Subcutaneous adipose tissue (tissue), 4 donors: ENCODE results near the gene DLK1. TPM values are rescaled to one million over a fixed set of nuclear protein-coding genes. Genes with fewer than 3 reads are reported as not detected.

Experiments used
- total RNA-seq, 4 donors: library from RNA; depleted of rRNA; stranded (reverse); fragments of >200 nt; gene quantifications; one replicate each; pipeline ENCODE4 v1.1.0, GENCODE V29; 2016
- TF ChIP-seq, protein P1 (sequence below): fragments of 450-650 bp; IDR thresholded peaks from one replicate; pipeline ENCODE4 v1.5.1; 2016; ENCODE audit warnings: low read depth, mild to moderate bottlenecking, control low read depth, antibody characterized with exemption, moderate library complexity

DLK1 gene
- total RNA-seq, 4 donors from 2014 or later, result not detected

DNA sequence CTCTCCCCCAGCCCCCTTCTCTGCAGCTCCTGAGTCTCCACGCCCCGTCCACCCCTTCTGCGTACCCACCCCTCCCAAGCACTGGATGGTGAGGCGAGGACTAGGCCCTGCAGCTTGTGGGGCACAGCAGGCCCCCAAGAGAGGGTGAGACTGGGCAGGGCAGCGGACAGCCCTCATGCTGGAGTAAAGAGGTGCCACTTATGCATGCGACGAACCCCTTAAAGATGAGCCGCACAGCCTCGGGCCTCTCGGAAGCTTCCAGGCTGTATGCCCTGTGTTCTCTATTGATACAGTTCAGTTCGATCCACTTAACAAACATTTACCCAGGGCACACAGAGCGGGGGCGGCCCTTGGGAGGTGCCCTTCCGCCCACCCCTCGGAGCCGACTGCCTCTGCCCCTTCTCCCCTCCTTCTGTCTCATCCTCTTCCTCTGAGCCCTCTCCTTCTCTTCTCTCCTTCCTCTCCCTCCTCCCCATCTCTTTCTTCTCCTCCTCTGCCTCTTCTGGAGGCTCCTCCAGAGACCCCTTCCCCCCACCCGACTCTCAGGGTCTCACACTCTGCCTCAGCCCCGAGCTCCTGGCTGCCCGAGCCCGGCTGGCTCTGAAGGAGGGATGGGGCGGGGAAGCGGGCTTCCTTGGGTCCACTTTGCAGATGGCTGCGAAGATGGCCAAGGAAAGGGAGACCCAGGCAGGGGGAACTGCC is 32.7 kb upstream of the DLK1 start:
- TF ChIP-seq, protein P1, sequence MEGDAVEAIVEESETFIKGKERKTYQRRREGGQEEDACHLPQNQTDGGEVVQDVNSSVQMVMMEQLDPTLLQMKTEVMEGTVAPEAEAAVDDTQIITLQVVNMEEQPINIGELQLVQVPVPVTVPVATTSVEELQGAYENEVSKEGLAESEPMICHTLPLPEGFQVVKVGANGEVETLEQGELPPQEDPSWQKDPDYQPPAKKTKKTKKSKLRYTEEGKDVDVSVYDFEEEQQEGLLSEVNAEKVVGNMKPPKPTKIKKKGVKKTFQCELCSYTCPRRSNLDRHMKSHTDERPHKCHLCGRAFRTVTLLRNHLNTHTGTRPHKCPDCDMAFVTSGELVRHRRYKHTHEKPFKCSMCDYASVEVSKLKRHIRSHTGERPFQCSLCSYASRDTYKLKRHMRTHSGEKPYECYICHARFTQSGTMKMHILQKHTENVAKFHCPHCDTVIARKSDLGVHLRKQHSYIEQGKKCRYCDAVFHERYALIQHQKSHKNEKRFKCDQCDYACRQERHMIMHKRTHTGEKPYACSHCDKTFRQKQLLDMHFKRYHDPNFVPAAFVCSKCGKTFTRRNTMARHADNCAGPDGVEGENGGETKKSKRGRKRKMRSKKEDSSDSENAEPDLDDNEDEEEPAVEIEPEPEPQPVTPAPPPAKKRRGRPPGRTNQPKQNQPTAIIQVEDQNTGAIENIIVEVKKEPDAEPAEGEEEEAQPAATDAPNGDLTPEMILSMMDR, result no peak

DNA sequence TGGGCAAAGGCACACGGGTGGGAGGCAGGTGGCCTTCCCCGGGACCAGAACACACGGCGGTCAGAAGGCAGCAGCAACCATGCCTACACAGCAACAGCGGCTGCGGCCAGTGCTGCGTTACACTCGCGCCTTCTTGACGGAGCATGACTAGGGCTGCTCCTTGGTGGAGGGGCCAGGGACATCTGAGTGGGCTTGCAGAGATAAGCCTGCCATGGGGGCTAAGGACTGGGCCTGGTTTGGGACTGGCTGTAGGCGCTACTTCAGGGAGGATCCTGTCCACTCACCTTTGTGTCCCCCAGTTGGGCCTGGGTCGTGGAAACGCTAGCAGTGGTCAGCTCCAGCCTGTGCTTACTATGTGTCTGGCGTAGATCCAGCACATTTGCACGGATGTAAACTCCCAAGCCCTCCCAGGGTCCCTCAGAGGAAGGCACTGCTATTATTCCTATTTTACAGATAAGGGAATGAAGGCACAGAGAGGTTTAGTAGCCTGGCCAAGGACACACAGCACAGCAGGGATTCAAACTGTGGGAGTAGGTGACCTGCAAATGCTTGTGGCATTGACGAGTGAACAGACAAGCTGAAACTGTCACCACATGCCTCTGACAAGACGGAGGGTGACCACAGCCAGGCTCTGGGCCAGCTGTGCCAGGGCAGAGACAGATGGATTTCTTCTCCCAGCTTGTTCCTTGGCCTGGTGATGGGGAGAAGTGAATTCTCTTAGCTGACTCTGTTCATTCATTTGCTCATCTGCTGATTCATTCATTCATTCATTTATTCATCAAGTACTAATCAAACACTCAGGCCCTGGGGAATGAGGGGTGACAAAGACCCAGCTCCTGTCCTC is 31.9 kb upstream of the DLK1 start:
- TF ChIP-seq, protein P1, result no peak

DNA sequence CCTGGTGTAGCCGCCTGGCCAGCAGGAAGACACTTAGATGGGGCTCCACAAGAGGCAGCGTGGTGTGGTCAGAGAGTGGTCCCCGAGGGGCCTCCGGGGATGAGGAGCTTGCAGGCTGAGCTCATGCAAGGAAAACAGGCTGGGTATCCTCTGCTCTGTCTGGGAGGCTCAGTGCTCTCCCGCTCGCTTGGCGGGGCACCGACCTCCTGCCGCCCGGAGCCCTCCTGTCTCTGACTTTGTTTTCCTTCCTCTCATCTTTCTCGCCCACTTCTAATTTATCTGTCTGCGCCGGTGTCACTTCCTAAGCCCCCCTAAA is 31.3 kb upstream of the DLK1 start:
- TF ChIP-seq, protein P1, result no peak

DNA sequence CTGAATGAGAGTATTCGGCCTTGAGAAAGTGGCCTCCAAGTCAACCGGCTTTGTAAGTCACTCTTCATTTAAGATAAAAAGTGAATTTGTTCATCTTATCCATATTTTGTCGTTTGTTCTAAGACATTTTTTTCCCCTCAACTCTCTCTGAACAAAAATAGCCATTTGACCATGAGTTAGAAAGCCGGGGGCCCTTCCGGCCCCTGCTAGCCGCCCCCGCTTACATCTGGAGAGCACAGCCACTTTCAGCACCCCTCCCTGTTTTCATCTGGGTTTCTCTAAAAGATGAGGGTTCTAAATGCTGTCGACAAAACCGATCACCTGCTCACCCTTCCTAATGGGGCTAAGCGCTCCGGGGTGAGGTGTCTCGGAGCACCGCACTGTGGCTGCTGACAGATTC is 30.7 kb upstream of the DLK1 start:
- TF ChIP-seq, protein P1, result no peak

DNA sequence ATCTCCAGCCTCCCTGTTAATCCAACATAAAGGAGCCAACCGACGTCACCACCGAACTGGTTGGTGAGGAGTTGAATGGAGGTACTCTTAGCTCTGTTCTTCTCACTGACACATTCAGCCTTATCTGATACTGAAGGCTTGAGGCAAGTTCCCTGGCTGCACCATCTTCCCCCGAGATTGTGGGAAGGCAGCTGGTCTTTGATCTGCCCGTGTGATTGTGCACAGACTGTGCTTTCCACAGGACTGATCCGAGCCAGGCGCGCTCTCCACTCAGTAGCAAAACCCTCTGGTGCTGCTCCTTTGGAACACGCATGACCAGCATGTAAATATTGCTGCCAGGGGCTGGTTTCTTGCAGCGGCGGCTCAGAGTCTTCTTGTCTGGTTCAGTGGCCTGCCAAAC is 30.1 kb upstream of the DLK1 start:
- TF ChIP-seq, protein P1, result no peak

DNA sequence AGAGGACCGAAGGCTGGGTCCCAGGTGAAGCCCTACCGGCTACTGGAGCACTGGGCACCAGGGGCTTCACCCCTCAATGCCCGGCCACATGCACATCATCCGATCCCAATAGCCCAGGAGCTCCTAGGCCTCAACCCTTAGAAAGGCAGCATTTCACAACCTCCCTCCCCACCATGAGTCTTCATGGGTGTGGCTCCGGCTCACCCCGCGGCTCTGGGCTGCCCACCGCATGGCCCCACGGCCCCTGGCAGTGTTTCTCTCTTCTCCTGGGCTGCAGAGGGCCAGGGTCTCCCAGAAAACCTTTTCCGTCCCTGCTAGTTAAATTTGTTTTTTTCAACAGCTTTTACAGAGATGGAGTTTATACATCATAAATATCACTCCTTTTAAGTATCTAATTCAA is 28.6 kb upstream of the DLK1 start:
- TF ChIP-seq, protein P1, result no peak

DNA sequence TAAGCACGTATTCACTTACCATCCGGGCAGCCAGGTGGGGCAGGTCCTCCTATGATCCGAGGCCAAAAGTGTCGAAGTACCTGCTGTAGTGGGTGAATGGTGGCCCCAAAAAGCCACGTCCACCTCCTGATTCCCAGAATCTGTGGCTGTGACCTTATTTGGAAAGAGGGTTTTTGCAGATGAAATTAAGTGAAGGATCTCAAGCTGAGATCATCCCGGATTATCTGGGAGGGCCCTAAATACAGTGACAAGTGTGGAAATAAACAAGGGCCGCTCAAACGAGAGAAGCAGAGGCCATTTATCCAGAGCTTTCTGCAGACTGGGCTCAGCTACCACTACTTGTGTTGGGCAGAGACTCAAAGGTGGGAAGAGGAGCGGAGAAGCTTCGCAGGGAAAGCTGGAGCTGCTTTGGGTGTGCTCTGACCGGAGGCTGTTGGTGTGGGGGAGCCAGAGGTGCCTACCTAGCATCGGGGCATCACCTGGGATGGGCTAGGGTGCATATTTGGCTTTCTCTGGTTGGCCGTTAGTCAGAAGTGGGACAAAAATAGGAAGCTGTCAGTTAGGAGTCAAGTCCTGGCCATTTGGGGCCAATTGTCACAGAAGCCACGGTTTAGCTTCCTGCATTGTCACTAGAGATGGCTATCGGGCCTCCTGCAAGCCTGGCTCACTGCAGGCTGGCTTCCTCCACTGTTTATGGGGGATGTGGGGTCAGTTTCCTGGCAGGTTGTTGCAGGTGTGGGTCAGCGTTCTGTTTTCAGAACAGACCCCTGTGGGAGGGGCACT is 27.8 kb upstream of the DLK1 start:
- TF ChIP-seq, protein P1, result no peak
